ENCODE results near the gene AGAP2. TPM values are rescaled to one million over a fixed set of nuclear protein-coding genes. Genes with fewer than 3 reads are reported as not detected.
A peak's percentile ranks its signal among the peaks of the same experiment; 100 is the strongest.

The AGAP2 gene
- total and polyA plus RNA-seq, 2 of the 13 experiments (the other 11 are each of a cell fraction or from before 2014, with no cell fraction given), result 0.38 to 0.45 TPM

DNA sequence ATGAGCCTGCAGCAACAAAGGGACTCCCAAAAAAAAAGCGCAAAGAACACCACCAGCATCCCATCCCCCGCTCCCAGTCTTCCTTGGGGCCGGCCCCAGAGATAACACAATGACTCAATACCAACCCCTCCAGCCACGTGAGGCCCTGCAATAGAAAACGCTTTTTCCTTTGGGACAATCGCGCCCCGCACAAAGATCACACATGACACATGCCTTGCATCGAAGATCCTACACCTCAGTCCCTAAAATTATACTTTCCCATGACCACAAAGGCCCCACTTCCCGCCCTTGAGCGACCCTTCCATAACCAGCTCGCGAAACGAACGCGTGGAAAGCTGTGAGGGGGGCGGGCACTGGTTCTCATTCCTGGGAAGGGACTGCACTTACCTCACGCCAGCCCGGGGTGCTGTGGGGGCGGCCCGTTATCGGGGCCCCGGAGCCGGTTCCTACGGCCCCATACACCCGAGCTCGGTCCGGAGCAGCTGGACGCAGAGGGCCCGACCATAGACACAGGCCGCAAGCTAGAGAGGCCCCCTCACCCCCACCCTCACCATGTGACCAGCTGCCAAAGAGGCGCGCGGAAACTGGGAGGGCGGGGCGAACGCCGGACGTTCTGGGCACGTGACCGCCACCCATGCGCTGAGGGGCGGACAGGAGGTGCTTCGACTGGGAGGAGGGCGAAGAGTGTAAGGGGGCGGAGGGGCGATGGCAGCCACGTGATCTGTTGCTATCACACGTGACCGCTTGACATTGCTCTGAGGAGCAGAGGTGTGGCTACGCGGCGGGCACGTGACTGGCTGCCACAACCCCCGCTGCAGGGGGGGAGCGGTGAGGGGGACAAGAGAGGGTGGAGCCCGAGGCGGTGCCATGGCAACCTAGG, 13.5 kb upstream of the AGAP2 start, which contains the start of gene CDK4 (continued):
- no peak for TF ChIP-seq AFF4 (CRISPR knock-in tag; IDR thresholded peaks at IDR 0.05)
- TF ChIP-seq NR3C1 (CRISPR knock-in tag; IDR thresholded peaks at IDR 0.05), result no peak
- TF ChIP-seq ZFP36 (IDR thresholded peaks at IDR 0.05; ENCODE audit: borderline replicate concordance, low read depth, low read length, partially characterized antibody), result no peak
- no peak for TF ChIP-seq ZSCAN12 (CRISPR knock-in tag; IDR thresholded peaks at IDR 0.05)
- TF ChIP-seq, protein P1, sequence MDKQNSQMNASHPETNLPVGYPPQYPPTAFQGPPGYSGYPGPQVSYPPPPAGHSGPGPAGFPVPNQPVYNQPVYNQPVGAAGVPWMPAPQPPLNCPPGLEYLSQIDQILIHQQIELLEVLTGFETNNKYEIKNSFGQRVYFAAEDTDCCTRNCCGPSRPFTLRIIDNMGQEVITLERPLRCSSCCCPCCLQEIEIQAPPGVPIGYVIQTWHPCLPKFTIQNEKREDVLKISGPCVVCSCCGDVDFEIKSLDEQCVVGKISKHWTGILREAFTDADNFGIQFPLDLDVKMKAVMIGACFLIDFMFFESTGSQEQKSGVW (CRISPR knock-in tag; IDR thresholded peaks at IDR 0.05; ENCODE audit: borderline replicate concordance), result peak; percentile 75; the same call in 1 of the 2 replicates
- TF ChIP-seq PHB2 (IDR thresholded peaks at IDR 0.05; ENCODE audit: partially characterized antibody), result no peak
- peak; percentile 95 for TF ChIP-seq IKZF5 (CRISPR knock-in tag; IDR thresholded peaks at IDR 0.05)
- peak; percentile 83 for TF ChIP-seq RELA (CRISPR knock-in tag; IDR thresholded peaks at IDR 0.05)
- no peak for TF ChIP-seq KLF15 (CRISPR knock-in tag; IDR thresholded peaks at IDR 0.05; ENCODE audit: borderline replicate concordance)
- peak; percentile 96 for TF ChIP-seq TBX2 (CRISPR knock-in tag; IDR thresholded peaks at IDR 0.05; ENCODE audit: borderline replicate concordance)
- TF ChIP-seq SETDB1 (CRISPR knock-in tag; IDR thresholded peaks at IDR 0.05; ENCODE audit: borderline replicate concordance), result no peak
- TF ChIP-seq MED13 (CRISPR knock-in tag; IDR thresholded peaks at IDR 0.05), result peak; percentile 65; the same call in 1 of the 2 replicates
- TF ChIP-seq GABPB1 (CRISPR knock-in tag; IDR thresholded peaks at IDR 0.05), result peak; percentile 95
- TF ChIP-seq, protein P2, sequence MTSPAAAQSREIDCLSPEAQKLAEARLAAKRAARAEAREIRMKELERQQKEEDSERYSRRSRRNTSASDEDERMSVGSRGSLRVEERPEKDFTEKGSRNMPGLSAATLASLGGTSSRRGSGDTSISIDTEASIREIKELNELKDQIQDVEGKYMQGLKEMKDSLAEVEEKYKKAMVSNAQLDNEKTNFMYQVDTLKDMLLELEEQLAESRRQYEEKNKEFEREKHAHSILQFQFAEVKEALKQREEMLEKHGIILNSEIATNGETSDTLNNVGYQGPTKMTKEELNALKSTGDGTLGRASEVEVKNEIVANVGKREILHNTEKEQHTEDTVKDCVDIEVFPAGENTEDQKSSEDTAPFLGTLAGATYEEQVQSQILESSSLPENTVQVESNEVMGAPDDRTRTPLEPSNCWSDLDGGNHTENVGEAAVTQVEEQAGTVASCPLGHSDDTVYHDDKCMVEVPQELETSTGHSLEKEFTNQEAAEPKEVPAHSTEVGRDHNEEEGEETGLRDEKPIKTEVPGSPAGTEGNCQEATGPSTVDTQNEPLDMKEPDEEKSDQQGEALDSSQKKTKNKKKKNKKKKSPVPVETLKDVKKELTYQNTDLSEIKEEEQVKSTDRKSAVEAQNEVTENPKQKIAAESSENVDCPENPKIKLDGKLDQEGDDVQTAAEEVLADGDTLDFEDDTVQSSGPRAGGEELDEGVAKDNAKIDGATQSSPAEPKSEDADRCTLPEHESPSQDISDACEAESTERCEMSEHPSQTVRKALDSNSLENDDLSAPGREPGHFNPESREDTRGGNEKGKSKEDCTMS (CRISPR knock-in tag; conservative IDR thresholded peaks at IDR 0.05), result no peak
- TF ChIP-seq ZBTB20 (CRISPR knock-in tag; IDR thresholded peaks at IDR 0.05; ENCODE audit: borderline replicate concordance, low read depth), result 0 out of 2 replicates have a peak, but pooled peaks have one; percentile 22
- no peak for TF ChIP-seq MTA3 (CRISPR knock-in tag; IDR thresholded peaks at IDR 0.05)
- peak; percentile 90; the same call in 1 of the 2 replicates for TF ChIP-seq ZNF558 (CRISPR knock-in tag; IDR thresholded peaks at IDR 0.05; ENCODE audit: borderline replicate concordance)
- peak; percentile 66 for TF ChIP-seq SIN3B (IDR thresholded peaks at IDR 0.05; ENCODE audit: low read length)
- peak; percentile 43; the same call in 1 of the 2 replicates for TF ChIP-seq CBX5 (CRISPR knock-in tag; IDR thresholded peaks at IDR 0.05; ENCODE audit: borderline replicate concordance)
- peak; percentile 85 for TF ChIP-seq FOXK2 (IDR thresholded peaks at IDR 0.05)
- 0 out of 2 replicates have a peak, but pooled peaks have one; percentile 52 for TF ChIP-seq WIZ (CRISPR knock-in tag; IDR thresholded peaks at IDR 0.05)
